Measurements from ENCODE around the gene RNF40. TPM values are rescaled to one million over a fixed set of nuclear protein-coding genes. Genes with fewer than 3 reads are reported as not detected.

Gene RNF40
- total RNA-seq, 1 experiment from 2014 or later, result 94.0 TPM

GRCh38 chr16:30720694-30721093 lies 41.4 kb upstream of the RNF40 start:
- TF ChIP-seq CTCF (IDR thresholded peaks at IDR 0.05; ENCODE audit: insufficient read depth in 1 of 2, low read depth in 1 of 2, low read length in 1 of 2, severe bottlenecking in 1 of 2, unreplicated experiment in 1 of 2), result no peak
- Mint-ChIP-seq H3K4me1 (ENCODE audit: low read depth, unreplicated experiment) (peaks cover 14% of the 10 kb centered on the region), H3K4me3 (ENCODE audit: unreplicated experiment) (no peak overlapping the region), H3K36me3 (ENCODE audit: insufficient read depth, unreplicated experiment) (peaks cover 97% of the 10 kb centered on the region), H3K27ac (ENCODE audit: unreplicated experiment) (no peak overlapping the region), H3K27me3 (ENCODE audit: insufficient read depth, unreplicated experiment) (no peaks in the 10 kb centered on the region), H3K9me3 (ENCODE audit: unreplicated experiment) (no peaks in the 10 kb centered on the region)
- BruUV-seq (replicated peaks), result no TSS peak
- no peaks in the 10 kb centered on the region for H3K4me1 ChIP-seq
- POLR2A ChIA-PET, result no interaction called here
- peaks cover 11% of the 10 kb centered on the region for H3K36me3 ChIP-seq (ENCODE audit: control insufficient read depth, insufficient read depth, low read length)
- H3K9me3 ChIP-seq, result no peaks in the 10 kb centered on the region
- no peak for DNase-seq
- no peak overlapping the region for H3K4me3 ChIP-seq (ENCODE audit: low read depth, low read length)
- H3K27me3 ChIP-seq (replicated peaks; ENCODE audit: control insufficient read depth, insufficient read depth, low read length), result no peaks in the 10 kb centered on the region
- intact Hi-C loops (cut with micrococcal nuclease; ENCODE audit: unreplicated experiment), result no loop called here
- CTCF ChIA-PET, result no interaction called here

GRCh38 chr16:30721167-30721566 lies 41.0 kb upstream of the RNF40 start:
- Mint-ChIP-seq H3K9me3 (ENCODE audit: unreplicated experiment) (no peaks in the 10 kb centered on the region), H3K27ac (ENCODE audit: unreplicated experiment) (no peak overlapping the region), H3K4me3 (ENCODE audit: unreplicated experiment) (no peak overlapping the region), H3K36me3 (ENCODE audit: insufficient read depth, unreplicated experiment) (peaks cover 97% of the 10 kb centered on the region), H3K27me3 (ENCODE audit: insufficient read depth, unreplicated experiment) (no peaks in the 10 kb centered on the region), H3K4me1 (ENCODE audit: low read depth, unreplicated experiment) (peaks cover 9% of the 10 kb centered on the region)
- ChIA-PET POLR2A (no interaction called here), CTCF (no interaction called here)
- H3K9me3 ChIP-seq, result no peaks in the 10 kb centered on the region
- DNase-seq, result no peak
- H3K36me3 ChIP-seq (ENCODE audit: control insufficient read depth, insufficient read depth, low read length), result peaks cover 11% of the 10 kb centered on the region
- no peak for TF ChIP-seq CTCF (IDR thresholded peaks at IDR 0.05; ENCODE audit: insufficient read depth in 1 of 2, low read depth in 1 of 2, low read length in 1 of 2, severe bottlenecking in 1 of 2, unreplicated experiment in 1 of 2)
- intact Hi-C loops (cut with micrococcal nuclease; ENCODE audit: unreplicated experiment), result no loop called here
- no TSS peak for BruUV-seq (replicated peaks)
- H3K27me3 ChIP-seq (replicated peaks; ENCODE audit: control insufficient read depth, insufficient read depth, low read length), result no peaks in the 10 kb centered on the region
- H3K4me3 ChIP-seq (ENCODE audit: low read depth, low read length), result no peak overlapping the region
- H3K4me1 ChIP-seq, result no peaks in the 10 kb centered on the region

DNA sequence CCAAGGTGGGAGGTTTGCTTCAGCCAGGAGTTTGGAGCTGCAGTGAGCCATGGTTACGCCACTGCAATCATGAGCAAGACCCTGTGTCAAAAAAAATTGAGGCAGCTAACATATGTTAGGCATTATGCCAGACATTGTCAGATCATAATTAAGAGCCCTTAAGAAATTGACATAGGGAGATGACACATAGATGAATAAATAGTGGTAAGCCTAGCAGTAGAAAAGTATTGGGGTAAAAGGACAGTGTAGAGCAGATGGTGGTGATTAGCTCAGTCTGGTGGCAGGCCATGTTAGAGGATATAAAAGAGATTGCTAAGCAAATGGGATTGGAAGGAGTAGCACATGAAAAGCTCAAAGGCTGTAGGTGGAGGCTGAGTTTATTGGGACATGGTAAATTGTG lies 40.5 kb upstream of the RNF40 start:
- H3K4me3 ChIP-seq (ENCODE audit: low read depth, low read length), result no peak overlapping the region
- CTCF ChIA-PET, result no interaction called here
- H3K36me3 Mint-ChIP-seq (ENCODE audit: insufficient read depth, unreplicated experiment), result peaks cover 97% of the 10 kb centered on the region
- H3K27me3 ChIP-seq (replicated peaks; ENCODE audit: control insufficient read depth, insufficient read depth, low read length), result no peaks in the 10 kb centered on the region
- no peak for DNase-seq
- peaks cover 11% of the 10 kb centered on the region for H3K36me3 ChIP-seq (ENCODE audit: control insufficient read depth, insufficient read depth, low read length)
- TF ChIP-seq CTCF (IDR thresholded peaks at IDR 0.05; ENCODE audit: insufficient read depth in 1 of 2, low read depth in 1 of 2, low read length in 1 of 2, severe bottlenecking in 1 of 2, unreplicated experiment in 1 of 2), result no peak
- intact Hi-C loops (cut with micrococcal nuclease; ENCODE audit: unreplicated experiment), result no loop called here
- no peak overlapping the region for H3K4me3 Mint-ChIP-seq (ENCODE audit: unreplicated experiment)
- no peaks in the 10 kb centered on the region for H3K4me1 ChIP-seq
- H3K4me1 Mint-ChIP-seq (ENCODE audit: low read depth, unreplicated experiment), result peaks cover 6% of the 10 kb centered on the region
- BruUV-seq (replicated peaks), result no TSS peak
- POLR2A ChIA-PET, result no interaction called here
- H3K9me3 ChIP-seq, result no peaks in the 10 kb centered on the region
- H3K9me3 Mint-ChIP-seq (ENCODE audit: unreplicated experiment), result no peaks in the 10 kb centered on the region
- H3K27ac Mint-ChIP-seq (ENCODE audit: unreplicated experiment), result no peak overlapping the region
- H3K27me3 Mint-ChIP-seq (ENCODE audit: insufficient read depth, unreplicated experiment), result no peaks in the 10 kb centered on the region
